SK-N-SH treated with all-trans-retinoic acid at 6 μM for 48 hours (cell line): ENCODE measurements around the gene DDX20.

Source experiments
- ATAC-seq: fragments of 200-7000 bp; cut with Tn5 transposase; 3 replicates; pipeline ENCODE4 v1.9.1; 2020; ENCODE audit warnings: mild to moderate bottlenecking, moderate library complexity
- ARNTL ChIP-seq: fragments of 450-650 bp; formaldehyde crosslinking; IDR thresholded peaks from 2 replicates; pipeline ENCODE4 v1.5.0; 2020; ENCODE audit warnings: low read depth, mild to moderate bottlenecking, moderate library complexity, borderline replicate concordance
- BACH2 ChIP-seq: fragments of 250-450 bp; sonication (Bioruptor Pico); IDR thresholded peaks from 2 replicates; pipeline ENCODE4 v1.9.0; 2021; ENCODE audit warnings: mild to moderate bottlenecking, borderline replicate concordance
- CSDC2 ChIP-seq: fragments of 250-450 bp; sonication (Bioruptor Pico); IDR thresholded peaks from 2 replicates; pipeline ENCODE4 v1.5.0; 2020; ENCODE audit warnings: mild to moderate bottlenecking, moderate library complexity
- ESRRG ChIP-seq: fragments of 250-450 bp; sonication (Bioruptor Pico); IDR thresholded peaks from 2 replicates; pipeline ENCODE4 v1.6.1; 2021; ENCODE audit warnings: mild to moderate bottlenecking
- GLIS3 ChIP-seq: fragments of 250-450 bp; sonication (Bioruptor Pico); IDR thresholded peaks from 2 replicates; pipeline ENCODE4 v1.5.0; 2020; ENCODE audit warnings: mild to moderate bottlenecking, moderate library complexity
- ISL1 ChIP-seq: fragments of 250-450 bp; sonication (Bioruptor Pico); IDR thresholded peaks from 2 replicates; pipeline ENCODE4 v2.1.2; 2022; ENCODE audit warnings: mild to moderate bottlenecking, moderate library complexity
- OSR1 ChIP-seq: fragments of 250-450 bp; sonication (Bioruptor Pico); IDR thresholded peaks from 2 replicates; pipeline ENCODE4 v1.8.0; 2022; ENCODE audit warnings: moderate library complexity, mild to moderate bottlenecking, inconsistent platforms
- PPARA ChIP-seq: fragments of 250-450 bp; sonication (Bioruptor Pico); IDR thresholded peaks from 2 replicates; pipeline ENCODE4 v1.5.0; 2020; ENCODE audit warnings: mild to moderate bottlenecking, borderline replicate concordance
- RARB ChIP-seq: fragments of 250-450 bp; sonication (Bioruptor Pico); IDR thresholded peaks from 2 replicates; pipeline ENCODE4 v1.8.0; 2021; ENCODE audit warnings: mild to moderate bottlenecking, moderate library complexity
- SNAI2 ChIP-seq: fragments of 250-450 bp; sonication (Bioruptor Pico); IDR thresholded peaks from 2 replicates; pipeline ENCODE4 v1.5.0; 2020; ENCODE audit warnings: mild to moderate bottlenecking, moderate library complexity
- TCF4 ChIP-seq: fragments of 250-450 bp; sonication (Bioruptor Pico); IDR thresholded peaks from 2 replicates; pipeline ENCODE4 v1.8.0; 2021; ENCODE audit warnings: mild to moderate bottlenecking, moderate library complexity, borderline replicate concordance
- TOX ChIP-seq: fragments of 250-450 bp; sonication (Bioruptor Pico); IDR thresholded peaks from 2 replicates; pipeline ENCODE4 v1.8.0; 2021; ENCODE audit warnings: mild to moderate bottlenecking, moderate library complexity, borderline replicate concordance
- ZC3H10 ChIP-seq: fragments of 250-450 bp; sonication (Bioruptor Pico); IDR thresholded peaks from 2 replicates; pipeline ENCODE4 v1.5.1; 2021; ENCODE audit warnings: mild to moderate bottlenecking, moderate library complexity
- ZFP3 ChIP-seq: fragments of 250-450 bp; sonication (Bioruptor Pico); IDR thresholded peaks from 2 replicates; pipeline ENCODE4 v1.5.0; 2020; ENCODE audit warnings: mild to moderate bottlenecking, moderate library complexity
- ZFP30 ChIP-seq: fragments of 450-650 bp; formaldehyde crosslinking; IDR thresholded peaks from 2 replicates; pipeline ENCODE4 v1.5.0; 2022; ENCODE audit warnings: mild to moderate bottlenecking, moderate library complexity
- ZNF565 ChIP-seq: fragments of 450-650 bp; formaldehyde crosslinking; conservative IDR thresholded peaks from 2 replicates; pipeline ENCODE4 v1.5.0; 2020; ENCODE audit warnings: low read depth, mild to moderate bottlenecking, moderate library complexity
- ZNF70 ChIP-seq: fragments of 450-650 bp; formaldehyde crosslinking; IDR thresholded peaks from 2 replicates; pipeline ENCODE4 v1.5.0; 2020; ENCODE audit warnings: mild to moderate bottlenecking, moderate library complexity
- ZNF8 ChIP-seq: fragments of 450-650 bp; formaldehyde crosslinking; IDR thresholded peaks from 2 replicates; pipeline ENCODE4 v1.5.0; 2020; ENCODE audit warnings: mild to moderate bottlenecking, moderate library complexity
- TF ChIP-seq, protein P1 (sequence below): fragments of 250-450 bp; sonication (Bioruptor Pico); IDR thresholded peaks from 2 replicates; pipeline ENCODE4 v1.8.0; 2021; ENCODE audit warnings: low read depth, mild to moderate bottlenecking, moderate library complexity, borderline replicate concordance
- TF ChIP-seq, protein P2 (sequence below): fragments of 250-450 bp; sonication (Bioruptor Pico); IDR thresholded peaks from 2 replicates; pipeline ENCODE4 v1.5.1; 2020; ENCODE audit warnings: low read depth, mild to moderate bottlenecking, moderate library complexity
- TF ChIP-seq, protein P3 (sequence below): fragments of 250-450 bp; sonication (Bioruptor Pico); IDR thresholded peaks from 2 replicates; pipeline ENCODE4 v1.5.1; 2021; ENCODE audit warnings: mild to moderate bottlenecking, moderate library complexity
- TF ChIP-seq, protein P4 (sequence below): fragments of 250-450 bp; sonication (Bioruptor Pico); IDR thresholded peaks from 2 replicates; pipeline ENCODE4 v1.5.0; 2020; ENCODE audit warnings: mild to moderate bottlenecking, moderate library complexity
- TF ChIP-seq, protein P5 (sequence below): fragments of 250-450 bp; sonication (Bioruptor Pico); IDR thresholded peaks from 2 replicates; pipeline ENCODE4 v1.8.0; 2020; ENCODE audit warnings: mild to moderate bottlenecking, moderate library complexity, borderline replicate concordance

The DDX20 gene

DNA sequence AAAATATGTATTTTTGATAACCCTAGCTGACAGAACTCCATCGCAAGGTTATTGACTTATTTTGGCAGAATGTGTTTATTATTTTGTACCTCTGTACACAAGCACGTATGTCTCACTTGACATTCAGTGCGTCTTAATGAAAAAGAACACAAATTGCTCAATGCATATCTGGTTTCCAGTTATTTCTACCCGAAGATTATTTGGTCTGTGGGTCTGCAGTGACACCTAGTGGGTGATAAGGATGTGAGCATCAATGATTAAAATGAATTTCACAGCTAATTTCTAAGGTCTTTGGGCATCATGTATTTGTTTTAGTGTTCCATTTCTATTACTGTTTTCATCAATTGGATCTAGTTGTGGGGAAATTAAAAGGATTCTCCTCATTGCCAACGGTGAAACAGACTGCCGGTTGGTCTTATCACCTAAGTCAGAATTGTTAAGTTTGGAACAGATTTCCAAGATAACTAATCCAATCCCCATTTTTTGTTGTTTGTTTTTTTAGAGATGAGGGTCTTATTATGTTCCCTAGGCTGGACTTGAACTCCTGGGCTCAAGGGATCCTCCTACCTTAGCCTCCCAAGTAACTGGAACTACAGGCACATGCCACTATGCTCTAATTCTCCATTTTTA lies 13.9 kb downstream of the DDX20 start:
- TF ChIP-seq GLIS3 (CRISPR knock-in tag): no peak
- no peak for TF ChIP-seq ISL1 (CRISPR knock-in tag)
- TF ChIP-seq, protein P1, sequence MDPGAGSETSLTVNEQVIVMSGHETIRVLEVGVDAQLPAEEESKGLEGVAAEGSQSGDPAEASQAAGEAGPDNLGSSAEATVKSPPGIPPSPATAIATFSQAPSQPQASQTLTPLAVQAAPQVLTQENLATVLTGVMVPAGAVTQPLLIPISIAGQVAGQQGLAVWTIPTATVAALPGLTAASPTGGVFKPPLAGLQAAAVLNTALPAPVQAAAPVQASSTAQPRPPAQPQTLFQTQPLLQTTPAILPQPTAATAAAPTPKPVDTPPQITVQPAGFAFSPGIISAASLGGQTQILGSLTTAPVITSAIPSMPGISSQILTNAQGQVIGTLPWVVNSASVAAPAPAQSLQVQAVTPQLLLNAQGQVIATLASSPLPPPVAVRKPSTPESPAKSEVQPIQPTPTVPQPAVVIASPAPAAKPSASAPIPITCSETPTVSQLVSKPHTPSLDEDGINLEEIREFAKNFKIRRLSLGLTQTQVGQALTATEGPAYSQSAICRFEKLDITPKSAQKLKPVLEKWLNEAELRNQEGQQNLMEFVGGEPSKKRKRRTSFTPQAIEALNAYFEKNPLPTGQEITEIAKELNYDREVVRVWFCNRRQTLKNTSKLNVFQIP (CRISPR knock-in tag): no peak
- no peak for TF ChIP-seq RARB (CRISPR knock-in tag)
- TF ChIP-seq ZNF70 (CRISPR knock-in tag): no peak
- TF ChIP-seq ZFP3: no peak
- TF ChIP-seq ZNF8 (CRISPR knock-in tag): no peak
- no peak for TF ChIP-seq OSR1 (CRISPR knock-in tag)
- no peak for TF ChIP-seq ZC3H10
- TF ChIP-seq ZFP30 (CRISPR knock-in tag): no peak
- no peak for TF ChIP-seq ESRRG (CRISPR knock-in tag)
- TF ChIP-seq SNAI2: no peak
- no peak for TF ChIP-seq ZNF565 (CRISPR knock-in tag)
- TF ChIP-seq, all 23 proteins: peak for 0
- ATAC-seq: peak; percentile 79

DNA sequence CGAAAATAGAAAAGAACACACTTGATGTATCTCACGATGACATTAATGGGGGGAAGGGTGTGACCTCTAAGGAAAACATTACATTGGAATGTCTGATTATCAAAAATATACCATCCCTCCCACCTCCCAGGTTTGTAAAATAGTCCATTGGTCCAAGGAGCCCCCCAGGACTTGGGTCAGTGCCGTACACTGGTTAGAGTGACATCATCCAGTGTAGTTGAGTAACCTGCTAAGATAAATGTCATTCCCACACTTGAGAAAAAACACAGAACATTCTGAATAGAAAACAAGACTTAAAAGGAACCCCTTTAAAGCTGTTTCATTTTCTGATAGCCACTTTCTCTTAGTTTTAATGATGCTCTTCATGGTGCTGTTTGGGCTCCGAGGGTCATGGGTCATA lies 15.2 kb downstream of the DDX20 start:
- TF ChIP-seq GLIS3 (CRISPR knock-in tag): no peak
- TF ChIP-seq TOX (CRISPR knock-in tag): no peak
- no peak for TF ChIP-seq ZNF565 (CRISPR knock-in tag)
- no peak for TF ChIP-seq PPARA (CRISPR knock-in tag)
- TF ChIP-seq ZFP3: no peak
- TF ChIP-seq, protein P2, sequence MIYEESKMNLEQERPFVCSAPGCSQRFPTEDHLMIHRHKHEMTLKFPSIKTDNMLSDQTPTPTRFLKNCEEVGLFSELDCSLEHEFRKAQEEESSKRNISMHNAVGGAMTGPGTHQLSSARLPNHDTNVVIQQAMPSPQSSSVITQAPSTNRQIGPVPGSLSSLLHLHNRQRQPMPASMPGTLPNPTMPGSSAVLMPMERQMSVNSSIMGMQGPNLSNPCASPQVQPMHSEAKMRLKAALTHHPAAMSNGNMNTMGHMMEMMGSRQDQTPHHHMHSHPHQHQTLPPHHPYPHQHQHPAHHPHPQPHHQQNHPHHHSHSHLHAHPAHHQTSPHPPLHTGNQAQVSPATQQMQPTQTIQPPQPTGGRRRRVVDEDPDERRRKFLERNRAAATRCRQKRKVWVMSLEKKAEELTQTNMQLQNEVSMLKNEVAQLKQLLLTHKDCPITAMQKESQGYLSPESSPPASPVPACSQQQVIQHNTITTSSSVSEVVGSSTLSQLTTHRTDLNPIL (CRISPR knock-in tag): no peak
- no peak for TF ChIP-seq ZFP30 (CRISPR knock-in tag)
- no peak for TF ChIP-seq ZNF70 (CRISPR knock-in tag)
- no peak for TF ChIP-seq BACH2
- TF ChIP-seq OSR1 (CRISPR knock-in tag): no peak
- no peak for TF ChIP-seq ARNTL (CRISPR knock-in tag)
- TF ChIP-seq, protein P3, sequence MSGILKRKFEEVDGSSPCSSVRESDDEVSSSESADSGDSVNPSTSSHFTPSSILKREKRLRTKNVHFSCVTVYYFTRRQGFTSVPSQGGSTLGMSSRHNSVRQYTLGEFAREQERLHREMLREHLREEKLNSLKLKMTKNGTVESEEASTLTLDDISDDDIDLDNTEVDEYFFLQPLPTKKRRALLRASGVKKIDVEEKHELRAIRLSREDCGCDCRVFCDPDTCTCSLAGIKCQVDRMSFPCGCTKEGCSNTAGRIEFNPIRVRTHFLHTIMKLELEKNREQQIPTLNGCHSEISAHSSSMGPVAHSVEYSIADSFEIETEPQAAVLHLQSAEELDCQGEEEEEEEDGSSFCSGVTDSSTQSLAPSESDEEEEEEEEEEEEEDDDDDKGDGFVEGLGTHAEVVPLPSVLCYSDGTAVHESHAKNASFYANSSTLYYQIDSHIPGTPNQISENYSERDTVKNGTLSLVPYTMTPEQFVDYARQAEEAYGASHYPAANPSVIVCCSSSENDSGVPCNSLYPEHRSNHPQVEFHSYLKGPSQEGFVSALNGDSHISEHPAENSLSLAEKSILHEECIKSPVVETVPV: no peak
- TF ChIP-seq TCF4: no peak
- TF ChIP-seq ZC3H10: no peak
- TF ChIP-seq, protein P4, sequence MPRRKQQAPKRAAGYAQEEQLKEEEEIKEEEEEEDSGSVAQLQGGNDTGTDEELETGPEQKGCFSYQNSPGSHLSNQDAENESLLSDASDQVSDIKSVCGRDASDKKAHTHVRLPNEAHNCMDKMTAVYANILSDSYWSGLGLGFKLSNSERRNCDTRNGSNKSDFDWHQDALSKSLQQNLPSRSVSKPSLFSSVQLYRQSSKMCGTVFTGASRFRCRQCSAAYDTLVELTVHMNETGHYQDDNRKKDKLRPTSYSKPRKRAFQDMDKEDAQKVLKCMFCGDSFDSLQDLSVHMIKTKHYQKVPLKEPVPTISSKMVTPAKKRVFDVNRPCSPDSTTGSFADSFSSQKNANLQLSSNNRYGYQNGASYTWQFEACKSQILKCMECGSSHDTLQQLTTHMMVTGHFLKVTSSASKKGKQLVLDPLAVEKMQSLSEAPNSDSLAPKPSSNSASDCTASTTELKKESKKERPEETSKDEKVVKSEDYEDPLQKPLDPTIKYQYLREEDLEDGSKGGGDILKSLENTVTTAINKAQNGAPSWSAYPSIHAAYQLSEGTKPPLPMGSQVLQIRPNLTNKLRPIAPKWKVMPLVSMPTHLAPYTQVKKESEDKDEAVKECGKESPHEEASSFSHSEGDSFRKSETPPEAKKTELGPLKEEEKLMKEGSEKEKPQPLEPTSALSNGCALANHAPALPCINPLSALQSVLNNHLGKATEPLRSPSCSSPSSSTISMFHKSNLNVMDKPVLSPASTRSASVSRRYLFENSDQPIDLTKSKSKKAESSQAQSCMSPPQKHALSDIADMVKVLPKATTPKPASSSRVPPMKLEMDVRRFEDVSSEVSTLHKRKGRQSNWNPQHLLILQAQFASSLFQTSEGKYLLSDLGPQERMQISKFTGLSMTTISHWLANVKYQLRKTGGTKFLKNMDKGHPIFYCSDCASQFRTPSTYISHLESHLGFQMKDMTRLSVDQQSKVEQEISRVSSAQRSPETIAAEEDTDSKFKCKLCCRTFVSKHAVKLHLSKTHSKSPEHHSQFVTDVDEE (CRISPR knock-in tag): no peak
- TF ChIP-seq, protein P5, sequence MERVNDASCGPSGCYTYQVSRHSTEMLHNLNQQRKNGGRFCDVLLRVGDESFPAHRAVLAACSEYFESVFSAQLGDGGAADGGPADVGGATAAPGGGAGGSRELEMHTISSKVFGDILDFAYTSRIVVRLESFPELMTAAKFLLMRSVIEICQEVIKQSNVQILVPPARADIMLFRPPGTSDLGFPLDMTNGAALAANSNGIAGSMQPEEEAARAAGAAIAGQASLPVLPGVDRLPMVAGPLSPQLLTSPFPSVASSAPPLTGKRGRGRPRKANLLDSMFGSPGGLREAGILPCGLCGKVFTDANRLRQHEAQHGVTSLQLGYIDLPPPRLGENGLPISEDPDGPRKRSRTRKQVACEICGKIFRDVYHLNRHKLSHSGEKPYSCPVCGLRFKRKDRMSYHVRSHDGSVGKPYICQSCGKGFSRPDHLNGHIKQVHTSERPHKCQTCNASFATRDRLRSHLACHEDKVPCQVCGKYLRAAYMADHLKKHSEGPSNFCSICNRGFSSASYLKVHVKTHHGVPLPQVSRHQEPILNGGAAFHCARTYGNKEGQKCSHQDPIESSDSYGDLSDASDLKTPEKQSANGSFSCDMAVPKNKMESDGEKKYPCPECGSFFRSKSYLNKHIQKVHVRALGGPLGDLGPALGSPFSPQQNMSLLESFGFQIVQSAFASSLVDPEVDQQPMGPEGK: no peak
- TF ChIP-seq CSDC2 (CRISPR knock-in tag): no peak
- no peak for TF ChIP-seq ZNF8 (CRISPR knock-in tag)
- TF ChIP-seq ESRRG (CRISPR knock-in tag): no peak
- TF ChIP-seq, protein P1 (CRISPR knock-in tag): no peak
- ATAC-seq: no peak
